ENCODE data around the gene LGSN. TPM values are rescaled to one million over a fixed set of nuclear protein-coding genes. Genes with fewer than 3 reads are reported as not detected.
A peak's percentile ranks its signal among the peaks of the same experiment; 100 is the strongest.

LGSN gene
- total and polyA plus RNA-seq, 2 of the 8 experiments (the other 6 are each of a cell fraction or from before 2014, with no cell fraction given) = 0.08 TPM; not detected in 1

DNA sequence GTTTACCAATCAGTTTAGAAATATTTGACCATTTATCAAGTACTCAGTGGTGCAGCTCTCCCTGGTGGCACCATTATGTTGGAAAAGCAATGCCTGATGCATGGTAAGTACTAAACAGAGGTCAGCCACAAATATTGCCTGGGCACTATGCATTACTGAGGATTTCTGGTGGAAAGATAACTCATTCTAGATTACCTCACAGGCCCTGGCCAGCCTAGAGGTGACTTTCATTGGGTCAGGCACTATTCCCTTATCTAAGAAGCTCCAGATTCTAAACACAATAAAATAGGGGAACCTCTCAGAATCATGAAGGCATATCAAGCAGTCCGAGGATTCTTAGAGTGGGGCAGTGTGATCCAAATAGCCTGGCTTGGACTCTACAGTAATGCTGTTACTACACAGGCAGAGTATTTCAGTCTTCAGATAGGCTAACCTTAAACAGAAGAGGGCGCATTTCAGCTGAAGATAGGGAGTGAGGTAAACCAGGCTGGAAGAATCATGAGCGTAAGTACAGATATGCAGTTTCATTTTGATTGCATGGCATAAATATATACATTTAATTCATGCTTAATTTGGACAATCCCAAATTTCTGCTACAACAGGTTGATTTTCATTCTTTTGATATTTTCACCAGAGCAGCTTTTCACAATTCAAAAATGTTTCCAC is 12.1 kb downstream of the LGSN start:
- no peaks in the 10 kb centered on the region for H3K27me3 ChIP-seq (replicated peaks in 1 of 4; ENCODE audit: control insufficient read depth in 3 of 4, extremely low read depth in 1 of 4, insufficient read depth in 3 of 4, low read length in 3 of 4)
- CTCF ChIA-PET (ENCODE audit: partially characterized antibody) = interaction anchor here (0.6 to 2.0 kb wide), 9 partner anchors 9 to 404 kb away, joined by 3 to 7 read pairs (median 3); partner anchors contain the start of gene LGSN
- FAIRE-seq = peak; percentile 39
- TF ChIP-seq SIRT6 (IDR thresholded peaks at IDR 0.05; ENCODE audit: low read length) = no peak
- TF ChIP-seq, protein P1, sequence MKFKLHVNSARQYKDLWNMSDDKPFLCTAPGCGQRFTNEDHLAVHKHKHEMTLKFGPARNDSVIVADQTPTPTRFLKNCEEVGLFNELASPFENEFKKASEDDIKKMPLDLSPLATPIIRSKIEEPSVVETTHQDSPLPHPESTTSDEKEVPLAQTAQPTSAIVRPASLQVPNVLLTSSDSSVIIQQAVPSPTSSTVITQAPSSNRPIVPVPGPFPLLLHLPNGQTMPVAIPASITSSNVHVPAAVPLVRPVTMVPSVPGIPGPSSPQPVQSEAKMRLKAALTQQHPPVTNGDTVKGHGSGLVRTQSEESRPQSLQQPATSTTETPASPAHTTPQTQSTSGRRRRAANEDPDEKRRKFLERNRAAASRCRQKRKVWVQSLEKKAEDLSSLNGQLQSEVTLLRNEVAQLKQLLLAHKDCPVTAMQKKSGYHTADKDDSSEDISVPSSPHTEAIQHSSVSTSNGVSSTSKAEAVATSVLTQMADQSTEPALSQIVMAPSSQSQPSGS (IDR thresholded peaks at IDR 0.05; ENCODE audit: low read length) = no peak
- no peak for TF ChIP-seq YY1 (IDR thresholded peaks at IDR 0.05; ENCODE audit: low read depth, low read length)
- TF ChIP-seq RAD21 (IDR thresholded peaks at IDR 0.05 in 1 of 2, conservative IDR thresholded peaks at IDR 0.05 in 1 of 2; ENCODE audit: low read depth in 2 of 2, low read length in 2 of 2) = peak; percentile 61 to 74; a peak in 3 of 4 replicates
- TF ChIP-seq SRF (IDR thresholded peaks at IDR 0.05; ENCODE audit: low read depth, low read length) = no peak
- TF ChIP-seq KDM1A (IDR thresholded peaks at IDR 0.05; ENCODE audit: borderline replicate concordance, low read length) = no peak
- no peak for TF ChIP-seq ZNF274 (IDR thresholded peaks at IDR 0.05; ENCODE audit: borderline replicate concordance, extremely low read depth, low read length)
- no peak for TF ChIP-seq KDM4A (IDR thresholded peaks at IDR 0.05; ENCODE audit: low read depth, low read length, severe bottlenecking)

More for the DNA sequence above, 12.1 kb downstream of the LGSN start:
- no peaks in the 10 kb centered on the region for H3K9me3 ChIP-seq (ENCODE audit: insufficient read depth in 2 of 2, low read depth in 1 of 2, low read length in 1 of 2)
- no peak overlapping the region for H3K4ac ChIP-seq (replicated peaks; ENCODE audit: insufficient read length, low read depth, low read length)
- DNase-seq (ENCODE audit: low read depth in 1 of 2, low spot score in 2 of 2) = no peak
- H3K14ac ChIP-seq (ENCODE audit: insufficient read length) = no peak overlapping the region
- no peak overlapping the region for H3K4me2 ChIP-seq (ENCODE audit: insufficient read depth in 1 of 2, low read depth in 2 of 2, low read length in 2 of 2)
- POLR2A ChIA-PET (ENCODE audit: partially characterized antibody) = no interaction called here
- no peaks in the 10 kb centered on the region for H3K23me2 ChIP-seq (ENCODE audit: low read depth, low read length)
- no peak overlapping the region for H4K91ac ChIP-seq (replicated peaks; ENCODE audit: insufficient read length, low read length)
- H2AK5ac ChIP-seq (ENCODE audit: low read depth, low read length) = no peak overlapping the region
- no peak overlapping the region for H3K56ac ChIP-seq (replicated peaks; ENCODE audit: insufficient read length, low read depth, low read length)
- no peaks in the 10 kb centered on the region for H3K36me3 ChIP-seq (ENCODE audit: control insufficient read depth in 2 of 4, insufficient read depth in 4 of 4, low read length in 3 of 4)
- H4K8ac ChIP-seq (ENCODE audit: extremely low read depth, insufficient read depth, low read length) = no peak overlapping the region
- no peak overlapping the region for H2BK15ac ChIP-seq (ENCODE audit: low read length)
- no peak overlapping the region for H2BK12ac ChIP-seq (ENCODE audit: low read depth, low read length)
- 58% methylated on average over 3 of the region's 3 CpGs; no CpG with 5 or more reads in 1 of the 2 experiments for WGBS, 2 experiments (ENCODE audit: extremely low coverage in 1 of 2, insufficient coverage in 1 of 2, insufficient read length in 1 of 2, insufficient replicate concordance in 2 of 2, low coverage in 1 of 2, low lambda C conversion rate in 2 of 2, missing lambda C conversion rate in 1 of 2)
- no peak overlapping the region for H3K27ac ChIP-seq (ENCODE audit: low read depth, low read length)
- no peak overlapping the region for H3K4me3 ChIP-seq (ENCODE audit: extremely low read depth in 1 of 4, insufficient read depth in 2 of 4, low read depth in 3 of 4, low read length in 4 of 4)
- H3K79me1 ChIP-seq (ENCODE audit: low read depth, low read length) = no peaks in the 10 kb centered on the region
- H2BK5ac ChIP-seq (ENCODE audit: low read depth, low read length) = no peak overlapping the region
- H3K9ac ChIP-seq (replicated peaks in 1 of 4; ENCODE audit: extremely low read depth in 1 of 4, low read depth in 3 of 4, low read length in 3 of 4) = no peak overlapping the region
- no peak overlapping the region for H2AFZ ChIP-seq (ENCODE audit: low read length)
- no peaks in the 10 kb centered on the region for H4K20me1 ChIP-seq (replicated peaks in 1 of 2; ENCODE audit: control insufficient read depth in 1 of 2, insufficient read depth in 2 of 2, low read length in 2 of 2)
- no peak overlapping the region for H3K18ac ChIP-seq (ENCODE audit: extremely low read depth, low read length)
- H2BK120ac ChIP-seq (replicated peaks; ENCODE audit: low read depth, low read length) = no peak overlapping the region
- no peak overlapping the region for H4K5ac ChIP-seq (ENCODE audit: insufficient read length, low read depth, low read length)
- no peaks in the 10 kb centered on the region for H3K79me2 ChIP-seq (ENCODE audit: control insufficient read depth in 1 of 2, insufficient read depth in 2 of 2, low read length in 2 of 2)
- no peak overlapping the region for H2BK20ac ChIP-seq (ENCODE audit: low read length)
- no peak overlapping the region for H3K23ac ChIP-seq (ENCODE audit: insufficient read length)
- no peaks in the 10 kb centered on the region for H3K4me1 ChIP-seq (replicated peaks in 1 of 4; ENCODE audit: control insufficient read depth in 3 of 4, insufficient read depth in 4 of 4, low read length in 3 of 4)

Data from H1 (cell line).